Stimulated activated CD8-positive, alpha-beta memory T cell treated with anti-CD3 and anti-CD28 coated beads, Interleukin-15, amount 100 ng/mL, for 48 hours (primary cell): ENCODE data around the gene RGS9BP.
"Not testable (repeated sequence)": the region's sequence is repeated elsewhere in the genome, so short reads cannot be mapped to it uniquely, and the experiment has no call there.

Source experiments
- DNase-seq, 2 donors: peaks; one replicate each; pipeline ENCODE4 v3.0.0-alpha.2; 2020; ENCODE audit warnings: low read depth in 2 of 2

The RGS9BP gene

DNA sequence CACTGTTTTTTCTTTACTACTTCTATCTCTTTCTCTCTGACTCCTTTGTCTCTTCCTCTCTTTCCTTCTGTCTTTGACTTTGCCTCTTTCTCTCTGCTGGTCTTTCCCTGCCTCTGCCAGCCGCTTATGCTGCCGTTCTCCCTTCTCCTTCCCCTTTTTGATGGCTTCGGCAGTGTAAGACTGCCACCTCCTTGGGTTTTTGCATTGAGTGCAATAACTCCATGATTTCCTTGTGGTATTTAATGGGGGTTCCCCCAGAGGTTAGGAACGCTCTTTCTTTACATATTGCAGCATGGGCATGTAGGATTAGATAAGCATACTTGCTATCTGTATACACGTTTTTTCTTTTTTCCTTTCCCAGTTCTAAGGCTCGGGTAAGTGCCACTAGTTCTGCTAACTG is 19.9 kb downstream of the RGS9BP start:
- DNase-seq, result not testable (repeated sequence)

DNA sequence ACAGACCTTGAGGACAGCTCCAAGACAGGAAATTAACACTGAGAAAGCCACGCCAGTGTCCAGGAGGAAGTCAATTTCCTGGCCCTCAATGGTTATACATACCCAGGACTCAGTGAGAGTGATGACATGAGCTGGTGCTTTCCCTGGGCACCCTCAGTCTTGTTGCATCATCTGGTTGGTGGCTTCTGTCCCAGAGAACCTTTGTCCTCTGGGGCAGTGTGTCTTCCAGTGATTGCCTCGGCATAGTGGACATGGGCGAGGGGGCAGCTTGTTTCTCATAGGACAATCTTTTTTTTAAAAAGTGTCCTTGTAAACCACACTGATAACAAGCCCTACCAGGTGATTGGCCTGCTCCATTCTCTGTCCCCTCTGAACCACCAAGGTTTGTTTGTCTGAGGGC is 21.1 kb downstream of the RGS9BP start:
- not testable (repeated sequence) for DNase-seq

DNA sequence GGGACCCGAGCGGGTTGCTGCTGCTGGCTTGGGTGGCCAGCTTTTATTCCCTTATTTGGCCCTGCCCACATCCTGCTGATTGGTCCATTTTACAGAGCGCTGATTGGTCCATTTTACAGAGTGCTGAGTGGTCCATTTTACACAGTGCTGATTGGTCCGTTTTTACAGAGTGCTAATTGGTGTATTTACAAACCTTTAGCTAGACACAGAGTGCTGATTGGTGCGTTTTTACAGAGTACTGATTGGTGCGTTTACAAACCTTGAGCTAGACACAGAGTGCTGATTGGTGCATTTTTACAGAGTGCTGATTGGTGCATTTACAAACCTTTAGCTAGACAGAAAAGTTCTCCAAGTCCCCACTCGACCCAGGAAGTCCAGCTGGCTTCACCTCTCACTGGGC is 24.5 kb downstream of the RGS9BP start:
- DNase-seq, result not testable (repeated sequence)

DNA sequence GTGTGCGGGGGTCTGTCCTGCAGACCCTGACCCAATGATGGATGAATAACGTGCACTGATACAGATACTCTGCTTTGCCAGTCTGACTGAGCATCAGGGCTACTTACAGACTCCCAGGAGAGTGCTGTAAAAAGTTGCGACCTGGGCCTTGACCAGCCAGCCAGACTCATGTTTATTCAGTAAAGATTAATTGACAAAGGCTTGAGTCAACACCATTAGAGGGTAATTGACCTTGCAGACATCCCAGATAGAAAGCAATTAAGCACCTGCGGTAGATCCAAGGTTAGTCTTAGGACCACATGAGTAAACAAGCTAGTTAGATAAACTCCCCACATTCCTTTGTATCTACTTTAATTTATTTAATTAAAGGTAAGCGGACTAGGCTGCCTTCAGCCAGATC is 26.4 kb downstream of the RGS9BP start:
- no peak for DNase-seq

DNA sequence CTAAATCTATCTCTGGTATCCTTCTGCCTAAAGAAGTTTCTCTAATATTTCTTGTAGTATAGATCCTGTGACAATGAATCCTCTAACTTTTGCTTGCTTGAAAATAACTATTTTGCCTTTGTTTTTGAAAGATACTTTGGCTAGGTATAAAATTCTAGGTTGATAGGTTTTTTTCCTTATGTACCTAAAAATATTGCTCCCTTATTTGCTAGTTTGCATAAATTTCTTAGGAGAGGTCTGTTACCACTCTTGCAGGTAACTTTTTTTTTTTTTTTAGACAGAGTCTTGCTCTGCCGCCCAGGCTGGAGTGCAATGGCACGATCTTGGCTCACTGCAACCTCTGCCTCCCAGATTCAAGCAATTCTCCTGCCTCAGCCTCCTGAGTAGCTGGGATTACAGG is 28.4 kb downstream of the RGS9BP start:
- DNase-seq, result not testable (repeated sequence)

DNA sequence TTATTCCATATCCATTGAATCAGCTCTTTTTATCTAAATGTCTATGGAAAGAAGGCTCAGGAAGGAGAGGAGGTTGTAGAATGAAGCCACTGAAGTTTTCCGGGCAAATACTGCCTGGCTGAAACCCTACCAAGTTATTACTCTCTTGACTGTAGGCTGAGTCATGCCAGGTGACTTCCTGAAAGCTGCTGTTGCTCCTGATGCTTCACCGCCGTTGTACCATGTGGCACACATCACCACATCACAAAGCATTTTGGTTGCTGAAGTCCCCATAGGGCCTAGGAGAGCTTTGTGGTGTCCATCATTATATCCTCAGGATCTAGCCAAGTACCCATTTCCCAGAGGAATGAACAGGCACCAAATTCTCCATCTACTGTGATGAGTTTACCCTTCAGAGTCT is 32.8 kb downstream of the RGS9BP start:
- DNase-seq, result no peak

DNA sequence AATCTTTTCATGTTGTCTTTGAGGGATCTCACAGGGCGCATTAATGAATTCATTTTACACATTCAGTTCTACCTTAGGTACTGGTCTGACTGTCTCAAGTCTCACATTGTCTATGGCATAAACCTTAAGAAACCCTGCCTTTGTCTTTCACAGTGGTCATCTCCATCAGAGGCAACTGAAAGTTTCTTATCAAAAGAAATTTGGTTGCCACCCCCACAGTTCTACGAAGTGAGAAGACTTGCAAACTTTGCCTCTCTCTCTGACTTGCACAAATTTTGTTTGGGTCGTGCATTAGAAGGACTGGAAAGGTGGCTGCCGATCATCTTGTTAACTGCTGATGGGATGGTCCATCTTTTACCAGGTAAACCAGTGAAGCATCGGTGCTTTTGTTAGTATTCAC is 33.4 kb downstream of the RGS9BP start:
- no peak for DNase-seq

DNA sequence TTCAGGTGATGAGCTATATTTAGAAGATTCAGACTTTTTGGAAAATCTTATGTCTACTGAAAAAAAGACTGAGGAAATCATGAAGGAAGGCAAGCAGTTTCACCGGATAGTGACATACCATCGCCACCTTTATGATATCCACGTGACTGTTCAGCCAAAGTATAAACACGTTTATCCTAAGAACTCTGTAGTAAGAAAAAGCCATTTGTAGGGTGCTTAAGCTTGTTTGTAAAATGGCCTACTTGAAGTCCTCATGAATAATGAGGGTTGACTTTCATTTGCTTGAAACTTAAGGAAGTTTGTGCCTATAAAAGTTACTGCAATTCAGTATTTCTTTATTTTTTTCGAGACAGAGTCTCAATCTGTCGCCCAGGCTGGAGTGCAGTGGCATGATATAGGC is 36.1 kb downstream of the RGS9BP start:
- no peak for DNase-seq

DNA sequence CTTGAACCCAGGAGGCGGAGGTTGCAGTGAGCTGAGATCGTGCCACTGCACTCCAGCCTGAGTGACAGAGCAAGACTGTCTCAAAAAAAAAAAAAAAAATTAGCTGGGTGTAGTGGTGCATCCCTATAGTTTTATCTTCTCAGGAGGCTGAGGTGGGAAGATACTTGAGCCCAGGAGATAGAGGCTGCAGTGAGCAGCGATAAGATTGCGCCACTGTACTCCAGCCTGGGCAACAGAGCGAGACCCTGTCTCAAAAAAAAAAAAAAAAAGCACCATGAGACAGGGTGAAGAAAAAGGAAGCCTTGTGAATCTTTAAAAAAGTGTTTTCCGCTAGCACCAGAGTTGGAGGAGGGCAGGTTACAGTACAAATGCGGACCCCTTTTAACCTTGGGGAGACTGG is 40.6 kb downstream of the RGS9BP start:
- DNase-seq, result not testable (repeated sequence)

DNA sequence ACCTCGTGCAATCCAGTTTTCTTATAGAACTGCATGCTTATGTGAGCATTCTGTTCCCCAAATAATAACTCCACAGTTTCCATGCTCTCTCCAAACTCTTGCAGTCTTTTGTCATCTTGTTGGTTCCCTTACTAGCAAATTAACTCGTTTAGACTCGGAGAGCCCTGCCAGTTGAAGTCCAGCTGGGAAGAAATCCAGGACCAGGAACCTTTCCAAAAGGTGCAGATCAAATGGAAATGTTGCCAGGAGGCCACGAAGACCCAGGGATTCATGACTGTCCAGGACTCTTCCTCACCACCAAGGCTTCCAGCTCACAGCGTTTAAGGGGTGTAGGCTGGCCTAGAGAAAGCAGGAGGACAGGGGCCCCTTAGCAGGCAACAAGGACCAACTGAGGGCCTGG is 41.8 kb downstream of the RGS9BP start:
- no peak for DNase-seq

DNA sequence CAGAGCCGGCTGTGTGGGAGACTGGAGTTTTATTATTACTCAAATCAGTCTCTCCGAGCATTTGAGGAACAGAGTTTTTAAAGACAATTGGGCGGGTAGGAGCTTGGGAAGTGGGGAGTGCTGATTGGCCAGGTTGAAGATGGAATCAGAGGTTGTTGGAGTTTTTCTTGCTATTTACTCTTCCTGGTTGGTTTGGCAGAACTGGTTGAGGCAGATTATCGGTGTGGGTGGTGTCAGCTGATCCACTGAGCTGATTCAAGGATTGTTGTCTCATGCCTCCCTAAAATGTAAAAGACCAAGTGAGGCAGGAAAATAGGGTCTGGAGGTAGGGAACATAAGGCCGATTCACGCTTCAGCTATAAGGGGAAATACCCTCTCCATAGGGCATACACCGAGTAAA is 42.6 kb downstream of the RGS9BP start:
- DNase-seq, result no peak

DNA sequence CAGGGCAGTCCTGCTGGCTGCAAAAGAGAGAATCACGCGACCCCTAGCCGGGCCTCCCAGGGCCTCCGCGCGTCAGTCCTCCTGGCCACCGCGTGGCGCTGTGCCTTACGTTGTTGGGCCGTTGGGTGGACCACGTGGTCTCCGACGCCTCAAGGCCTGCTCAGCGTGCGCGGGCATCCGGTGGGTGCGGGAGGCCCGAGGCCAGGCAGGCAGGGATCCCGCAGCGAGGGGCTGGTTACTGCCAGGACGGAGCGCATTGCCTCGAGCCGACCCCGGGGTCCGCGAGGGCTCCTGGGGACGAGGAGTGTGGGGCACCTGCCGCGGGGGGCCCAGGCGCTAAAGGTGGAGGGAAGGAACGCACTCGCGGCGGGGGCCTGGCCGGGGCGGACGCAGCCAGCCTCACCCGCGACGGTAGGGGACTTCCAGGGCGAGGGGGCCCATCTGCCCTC is 44.0 kb downstream of the RGS9BP start, which contains the start of gene TDRD12:
TDRD12 (plus strand) TSS at position 157 of the 449 bp plus-strand sequence. CDS start 306 bp downstream, outside the sequence.
- no peak for DNase-seq

DNA sequence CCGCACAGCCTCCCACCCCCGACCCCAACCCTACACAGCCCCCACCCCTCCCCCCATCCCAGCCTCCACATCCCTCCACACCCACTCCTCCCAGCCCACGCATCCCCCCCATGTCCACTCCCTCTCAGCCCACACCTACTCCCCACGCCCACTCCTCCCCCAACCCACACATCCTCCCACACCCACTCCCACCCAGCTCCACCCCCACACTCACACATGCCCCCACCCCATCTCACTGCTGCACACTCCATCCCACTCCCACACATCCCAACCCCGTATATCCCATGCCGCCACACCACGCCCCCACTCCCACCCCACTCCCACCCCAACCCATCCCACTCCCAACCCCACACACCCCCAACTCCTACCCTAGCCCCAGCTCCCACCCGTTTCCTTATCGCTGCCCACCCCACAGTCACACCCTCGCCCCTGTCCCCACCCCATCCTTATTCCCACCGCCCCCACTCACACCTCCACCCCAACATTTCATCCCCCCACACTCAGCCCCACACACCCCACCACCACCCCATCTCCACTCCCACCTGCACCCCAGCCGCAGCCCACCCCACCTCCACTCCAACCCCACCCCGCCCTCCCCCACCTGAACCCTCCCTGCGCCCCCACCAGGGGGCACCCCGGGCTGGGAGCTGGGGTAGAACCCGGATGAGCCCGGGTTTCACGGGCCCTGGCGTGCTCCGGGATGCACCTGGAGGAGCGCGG is 44.7 kb downstream of the RGS9BP start:
- DNase-seq, result no peak

DNA sequence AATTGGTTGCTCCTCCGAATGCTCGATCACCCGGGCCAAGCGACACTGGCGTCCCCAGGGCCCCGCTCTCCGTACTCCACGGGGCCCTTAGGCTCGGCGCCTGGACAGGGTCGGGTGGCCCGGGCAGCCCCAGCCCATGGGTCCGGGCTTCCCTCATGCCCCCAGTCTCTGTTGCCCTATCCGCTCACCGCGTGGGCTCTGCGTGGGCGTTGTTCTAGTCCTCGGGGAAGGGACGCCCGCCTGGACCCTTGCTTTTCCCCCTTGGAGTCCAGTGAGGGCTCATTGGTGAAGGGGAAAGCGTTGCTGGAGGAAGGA is 45.2 kb downstream of the RGS9BP start:
- no peak for DNase-seq
